Stimulated activated CD4-positive, alpha-beta T cell treated with anti-CD3 and anti-CD28 coated beads, TNF-alpha, amount 100 ng/mL, for 1 hour (primary cell): ENCODE measurements around the gene PDE8B.
"Not testable (repeated sequence)": the region's sequence is repeated elsewhere in the genome, so short reads cannot be mapped to it uniquely, and the experiment has no call there.

ENCODE experiments used
- DNase-seq, 3 donors: peaks; one replicate each; pipeline ENCODE4 v3.0.0-alpha.2; 2020; ENCODE audit warnings: low read depth in 3 of 3, low spot score in 1 of 3

Gene PDE8B

GRCh38 chr5:77427998-77428397, 217.5 kb downstream of the PDE8B start:
- DNase-seq = no peak

- DNase-seq = no peak
Observed at GRCh38 chr5:77428526-77428925, 218.0 kb downstream of the PDE8B start.

DNA sequence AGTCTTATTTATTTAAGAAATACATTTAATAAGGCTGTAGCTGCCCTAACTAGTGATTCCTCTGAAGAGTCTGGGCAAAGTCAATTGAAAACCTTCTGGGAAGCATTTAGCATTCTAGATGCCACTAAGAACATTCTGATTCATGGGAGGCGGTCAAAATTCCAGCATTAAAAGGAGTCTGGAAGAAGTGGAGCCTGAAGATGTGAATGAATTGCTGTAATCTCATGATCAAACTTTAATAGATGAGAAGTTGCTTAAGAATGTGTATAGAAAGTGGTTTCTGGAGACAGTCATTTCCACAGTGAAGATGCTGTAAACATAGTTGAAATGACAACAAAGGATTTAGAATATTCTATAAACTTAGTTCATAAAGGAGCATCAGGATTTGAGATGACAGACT, 220.2 kb downstream of the PDE8B start:
- DNase-seq = no peak

GRCh38 chr5:77431286-77431685, 220.8 kb downstream of the PDE8B start:
- no peak for DNase-seq

GRCh38 chr5:77431719-77432118, 221.2 kb downstream of the PDE8B start:
- no peak for DNase-seq

GRCh38 chr5:77437194-77437593, 226.7 kb downstream of the PDE8B start:
- no peak for DNase-seq

- DNase-seq = no peak
Observed at GRCh38 chr5:77438071-77438470, 227.6 kb downstream of the PDE8B start.

- DNase-seq = no peak
Observed at GRCh38 chr5:77443670-77444069, 233.2 kb downstream of the PDE8B start.

- DNase-seq = no peak
Observed at GRCh38 chr5:77444356-77444755, 233.9 kb downstream of the PDE8B start.

DNA sequence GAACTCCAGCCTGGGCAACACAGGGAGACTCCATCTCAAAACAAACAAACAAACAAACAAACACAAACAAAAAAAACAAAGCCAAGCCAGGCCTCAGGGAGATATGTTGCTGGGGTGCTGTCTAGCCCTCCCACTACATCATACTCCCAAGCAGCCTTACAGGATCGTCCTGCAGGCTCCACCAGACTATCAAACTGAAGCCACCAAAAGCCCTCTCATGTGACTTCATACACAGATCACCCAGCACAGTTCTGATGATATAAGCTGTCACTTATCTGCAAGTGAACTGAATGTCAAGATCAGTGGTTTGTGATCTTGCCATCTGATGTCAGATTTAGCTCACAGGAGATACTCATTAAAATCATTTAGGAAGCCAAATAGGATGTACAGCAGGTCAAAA, 238.4 kb downstream of the PDE8B start:
- no peak for DNase-seq

DNA sequence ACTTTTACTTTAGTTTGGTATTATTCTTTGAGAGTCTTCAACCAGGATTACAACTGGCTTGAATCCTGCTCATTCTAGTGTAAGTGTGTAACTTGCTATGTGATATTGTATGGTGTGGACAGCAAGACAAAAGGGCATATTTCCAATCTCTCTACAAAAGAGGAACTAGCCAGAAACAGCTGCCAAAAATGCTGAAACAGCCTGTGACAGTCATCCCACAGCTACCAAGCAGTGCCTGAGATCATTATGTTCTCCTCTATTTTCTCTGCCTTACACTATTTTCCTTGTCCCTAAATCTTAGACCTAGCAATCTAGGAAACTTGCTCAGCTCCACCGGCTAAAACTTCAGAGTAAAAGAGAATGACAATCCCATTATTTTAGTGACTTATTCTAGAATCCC, 238.8 kb downstream of the PDE8B start:
- no peak for DNase-seq

DNA sequence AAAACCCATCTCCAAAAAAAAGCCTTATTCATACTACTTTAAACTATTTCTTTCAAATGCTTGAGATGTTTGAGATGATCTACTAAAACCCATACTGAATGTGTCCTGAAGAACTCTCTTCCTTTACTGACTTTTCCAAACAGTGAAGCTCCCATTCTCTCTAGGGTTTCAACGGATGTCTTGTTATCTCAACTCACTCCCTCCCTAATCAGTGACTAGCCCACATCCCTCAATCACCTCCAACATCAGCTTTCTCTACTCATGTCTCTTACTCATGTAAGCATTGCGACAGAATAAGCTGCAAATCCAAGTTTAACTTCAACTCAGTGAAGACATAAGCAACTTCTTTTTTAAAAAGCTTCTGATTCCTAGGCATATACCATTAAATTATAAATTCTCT, 239.5 kb downstream of the PDE8B start:
- DNase-seq = no peak

DNA sequence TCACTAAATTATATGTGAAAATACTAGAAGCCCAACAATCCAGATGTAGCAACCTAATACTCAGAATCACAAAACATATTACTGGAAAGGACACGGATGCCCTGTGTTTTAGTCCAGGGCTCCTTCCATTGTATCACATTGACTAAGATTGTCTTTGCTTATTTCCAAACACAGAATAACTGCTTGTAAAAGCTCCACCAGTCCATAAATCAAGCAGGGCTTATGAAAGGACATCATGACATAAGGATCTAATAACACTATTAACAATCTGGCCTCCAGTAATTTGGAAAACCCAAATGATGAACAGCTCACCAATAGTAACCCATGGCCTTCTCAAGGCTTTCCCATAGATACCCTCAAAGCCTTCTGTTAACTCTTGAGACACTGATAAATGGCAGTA, 241.9 kb downstream of the PDE8B start:
- DNase-seq = no peak

DNA sequence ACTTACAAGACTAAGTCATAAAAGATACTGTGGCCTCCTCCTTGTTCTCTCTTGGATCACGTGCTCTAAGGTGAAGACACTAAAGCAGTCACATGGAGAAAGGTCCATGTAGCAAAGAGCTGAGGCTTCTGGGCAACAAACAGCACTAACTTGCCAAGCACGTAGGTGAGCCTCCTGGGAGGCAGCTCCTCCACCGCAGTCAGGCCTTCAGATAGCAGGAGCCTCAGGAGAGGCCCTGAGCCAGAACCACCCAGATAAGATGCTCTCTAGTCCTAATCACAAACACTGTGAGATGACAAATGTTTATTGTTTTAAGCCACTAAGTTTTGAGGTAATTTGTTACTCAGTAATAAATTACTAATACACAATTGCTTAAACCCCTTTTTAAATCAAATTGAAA, 243.6 kb downstream of the PDE8B start:
- DNase-seq = no peak

GRCh38 chr5:77461287-77461686, 250.8 kb downstream of the PDE8B start:
- DNase-seq = no peak

GRCh38 chr5:77463905-77464304, 253.4 kb downstream of the PDE8B start:
- no peak for DNase-seq

DNA sequence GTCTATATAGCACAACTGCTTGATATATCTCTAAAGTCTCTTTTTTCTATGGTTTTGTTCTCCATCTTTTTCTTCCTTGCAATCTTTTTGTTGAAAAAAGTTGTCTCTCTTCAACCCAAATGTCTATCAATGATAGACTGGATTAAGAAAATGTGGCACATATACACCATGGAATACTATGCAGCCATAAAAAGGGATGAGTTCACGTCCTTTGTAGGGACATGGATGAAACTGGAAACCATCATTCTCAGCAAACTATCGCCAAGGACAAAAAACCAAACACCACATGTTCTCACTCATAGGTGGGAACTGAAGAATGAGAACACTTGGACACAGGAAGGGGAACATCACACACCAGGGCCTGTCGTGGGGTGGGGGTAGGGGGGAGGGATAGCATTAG, 258.4 kb downstream of the PDE8B start:
- DNase-seq = not testable (repeated sequence)

GRCh38 chr5:77475041-77475440, 264.6 kb downstream of the PDE8B start:
- not testable (repeated sequence) for DNase-seq
